Heart right ventricle (tissue), 16 donors: Measurements from ENCODE around the gene SSX2IP. TPM values are rescaled to one million over a fixed set of nuclear protein-coding genes. Genes with fewer than 3 reads are reported as not detected.

Experiments
- ATAC-seq, 8 donors: fragments of 200-7000 bp; cut with Tn5 transposase; one replicate each; pipeline ENCODE4 v1.9.1; 2020; ENCODE audit warnings: mild to moderate bottlenecking in 8 of 8, moderate library complexity in 8 of 8, moderate number of reproducible peaks in 1 of 8
- DNase-seq, 2 donors: peaks; one replicate each; pipeline ENCODE4 v3.0.0-alpha.2; 2020
- H3K27ac ChIP-seq, 10 donors: fragments of 200-600 bp; sonication (generic) in 2 of 10; one replicate each; pipeline versions ENCODE4 v1.5.0 to v1.8.0; 2020 to 2022; ENCODE audit warnings: mild to moderate bottlenecking in 3 of 10
- H3K27me3 ChIP-seq, 7 donors: fragments of 200-600 bp; one replicate each; pipeline ENCODE4 v1.8.0; 2021 to 2022; ENCODE audit warnings: mild to moderate bottlenecking in 2 of 7
- H3K36me3 ChIP-seq, 9 donors: fragments of 200-600 bp; sonication (generic) in 1 of 9; one replicate each; pipeline versions ENCODE4 v1.5.0 to v1.8.0; 2020 to 2022; ENCODE audit warnings: mild to moderate bottlenecking in 2 of 9
- H3K4me1 ChIP-seq, 9 donors: fragments of 200-600 bp; sonication (generic) in 1 of 9; one replicate each; pipeline versions ENCODE4 v1.5.0 to v1.8.0; 2020 to 2022; ENCODE audit warnings: mild to moderate bottlenecking in 4 of 9
- H3K4me3 ChIP-seq, 10 donors: fragments of 200-600 bp; sonication (generic) in 2 of 10; one replicate each; pipeline versions ENCODE4 v1.5.0 to v1.8.0; 2020 to 2022; ENCODE audit warnings: mild to moderate bottlenecking in 7 of 10, moderate library complexity in 2 of 10
- H3K9me3 ChIP-seq, 11 donors: fragments of 200-600 bp in 10 of 11; sonication (generic) in 2 of 11; one replicate each; pipeline versions ENCODE4 v1.5.0 to v1.8.0; 2013 to 2022; ENCODE audit warnings: mild to moderate bottlenecking in 2 of 11, control low read depth in 1 of 11, moderate library complexity in 1 of 11
- WGBS, 2 donors: extraction: QIAGEN DNeasy Blood & Tissue Kit; methylation state at CpG; one replicate each; pipeline ENCODE4 v1.1.7; 2013; ENCODE audit warnings: inconsistent platforms in 1 of 2; 5-methylcytosine and 5-hydroxymethylcytosine counted together
- intact Hi-C, 10 donors: fragments of 100-400 bp; cut with DNase I; formaldehyde crosslinking; loops; one replicate each; pipeline versions ENCODE4 v1.11.1 to v1.14.2; 2022
- polyA plus RNA-seq, 2 donors: library from polyadenylated mRNA; stranded (reverse); fragments of 200-250 nt; gene quantifications; one replicate each; pipeline ENCODE4 v1.2.3, GENCODE V29; 2013
- total RNA-seq, 10 donors: library from RNA; stranded (reverse); fragmentation: NEBNext Ultra II Directional in 3 of 10; extraction: Animal tissue kit (Norgen Biotek cat#: 25700) in 3 of 10; gene quantifications; one replicate each; pipeline versions ENCODE4 v1.2.1 to v1.2.4, GENCODE V29; 2021 to 2023
- TF ChIP-seq, protein P1 (sequence below), 9 donors: fragments of 200-600 bp; sonication (generic) in 2 of 9; IDR thresholded peaks; one replicate each; pipeline versions ENCODE4 v1.5.0 to v1.8.0; 2021 to 2022; ENCODE audit warnings: antibody characterized with exemption in 9 of 9, mild to moderate bottlenecking in 5 of 9, moderate library complexity in 1 of 9
- donor health status: Arrhythmogenic right ventricular cardiomyopathy.
- donor health status: ischemic (EF 13 %, LVEDD 7.1; RV severe dilation, severe dysfunction).
- donor health status: healthy with polysubstance abuse.
- donor health status: DM: no; HTN: yes; CAD: no.
- donor health status: DM: no; HTN: no; CAD: no.
- donor health status: ischemic (EF 25% LVEDD 6.9; RV normal size, moderate dysfunction).
- donor health status: ischemic (EF 25% LVEDD 5.7; RV mildly dilated, moderate dysfunction).
- donor health status: healthy.
- donor health status: DM: yes; HTN: yes; CAD: no.
- donor health status: Ischemic cardiomyopathy.
- donor health status: ischemic (EF 35%, LVEDD 5.7; RV mildly dilated, moderate dysfunction).
- donor health status: nonischemic (EF 11% LVEDD 7.7; RV severe dilation, severe dysfunction).
- donor health status: DM: yes; HTN: yes; CAD: no.
- donor health status: PGD.
- donor health status: ischemic (EF 29% LVEDD 5.4; RV normal size, mild dysfunction).
- donor health status: nonischemic (EF 23%, LVEDD 6.1; RV moderate dilation, normal function).

The SSX2IP gene
- total and polyA plus RNA-seq, 12 donors: 2.9 to 14.9 (median 11.0) TPM

DNA sequence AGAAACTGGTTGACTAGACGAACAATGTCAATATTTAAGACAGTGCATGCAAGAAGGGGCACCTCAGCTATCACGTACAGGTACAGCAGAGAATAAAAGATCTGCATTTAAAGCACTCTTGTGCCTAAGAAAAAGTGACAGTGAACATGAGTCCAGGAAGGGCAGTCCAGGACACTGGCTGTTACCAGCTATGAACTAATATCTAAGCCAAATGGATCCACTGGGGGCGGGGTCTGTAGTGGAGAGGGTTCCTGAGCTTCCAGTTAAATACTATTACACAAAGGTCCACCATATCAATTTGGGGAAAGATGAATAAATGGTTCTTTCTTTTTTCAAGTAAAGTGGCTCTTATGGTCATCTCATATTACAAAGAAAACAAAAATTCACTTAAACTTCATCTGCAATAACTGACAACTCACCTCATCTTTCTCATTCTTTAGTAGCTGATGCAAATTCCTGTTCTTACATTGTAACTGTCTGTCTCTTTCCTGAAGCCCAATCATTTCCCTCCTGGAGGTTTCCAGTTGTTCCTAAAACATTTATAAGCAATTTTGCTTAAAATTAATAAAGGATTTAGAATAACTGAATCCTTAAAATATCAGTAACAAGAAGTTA lies 24.5 kb downstream of the SSX2IP start:
- WGBS, 2 donors: 95 to 97% methylated on average over 3 of the region's 3 CpGs
- ATAC-seq: no peak
- no peak overlapping the region for H3K4me3 ChIP-seq
- no peak for DNase-seq
- H3K36me3 ChIP-seq: peaks cover 0 to 34% (median 0%) of the 10 kb centered on the region in 9 donors
- H3K9me3 ChIP-seq: no peaks in the 10 kb centered on the region
- H3K27ac ChIP-seq: no peak overlapping the region
- TF ChIP-seq, protein P1, sequence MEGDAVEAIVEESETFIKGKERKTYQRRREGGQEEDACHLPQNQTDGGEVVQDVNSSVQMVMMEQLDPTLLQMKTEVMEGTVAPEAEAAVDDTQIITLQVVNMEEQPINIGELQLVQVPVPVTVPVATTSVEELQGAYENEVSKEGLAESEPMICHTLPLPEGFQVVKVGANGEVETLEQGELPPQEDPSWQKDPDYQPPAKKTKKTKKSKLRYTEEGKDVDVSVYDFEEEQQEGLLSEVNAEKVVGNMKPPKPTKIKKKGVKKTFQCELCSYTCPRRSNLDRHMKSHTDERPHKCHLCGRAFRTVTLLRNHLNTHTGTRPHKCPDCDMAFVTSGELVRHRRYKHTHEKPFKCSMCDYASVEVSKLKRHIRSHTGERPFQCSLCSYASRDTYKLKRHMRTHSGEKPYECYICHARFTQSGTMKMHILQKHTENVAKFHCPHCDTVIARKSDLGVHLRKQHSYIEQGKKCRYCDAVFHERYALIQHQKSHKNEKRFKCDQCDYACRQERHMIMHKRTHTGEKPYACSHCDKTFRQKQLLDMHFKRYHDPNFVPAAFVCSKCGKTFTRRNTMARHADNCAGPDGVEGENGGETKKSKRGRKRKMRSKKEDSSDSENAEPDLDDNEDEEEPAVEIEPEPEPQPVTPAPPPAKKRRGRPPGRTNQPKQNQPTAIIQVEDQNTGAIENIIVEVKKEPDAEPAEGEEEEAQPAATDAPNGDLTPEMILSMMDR (IDR thresholded peaks at IDR 0.05): no peak
- intact Hi-C loops: loop anchor here in 1 of 10 donors (10.0 kb wide), 1 partner anchor 89 kb away; no protein-coding TSS in a partner anchor
- no peaks in the 10 kb centered on the region for H3K4me1 ChIP-seq
- H3K27me3 ChIP-seq: no peaks in the 10 kb centered on the region

DNA sequence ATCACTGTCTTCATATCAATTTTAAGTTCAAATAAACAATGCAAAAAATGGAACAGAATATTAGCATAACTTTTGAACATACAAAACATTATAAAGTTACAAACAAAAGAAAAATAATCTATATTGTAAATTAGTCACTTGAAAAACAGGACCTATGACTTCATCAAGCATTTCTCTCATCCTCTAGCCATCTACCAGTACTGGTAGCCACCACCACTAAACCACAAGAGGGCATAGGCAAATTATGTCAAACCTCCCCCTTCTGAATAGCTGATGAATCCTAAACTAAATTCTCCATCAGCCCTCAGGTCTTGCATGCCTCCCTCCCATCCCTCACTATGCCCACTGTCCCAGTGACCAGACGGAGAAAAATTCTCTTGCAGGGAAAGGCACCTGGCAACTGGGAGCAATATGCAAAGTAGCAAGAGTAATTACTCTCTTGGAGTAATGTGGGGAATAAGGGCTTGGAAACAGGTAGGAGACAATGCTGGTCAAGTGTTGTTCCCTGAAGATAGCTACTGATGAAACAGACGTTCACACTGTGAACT lies 37.1 kb downstream of the SSX2IP start:
- intact Hi-C loops: no loop called here
- no peak for DNase-seq
- Histone ChIP-seq H3K36me3 (peaks cover 0 to 62% (median 0%) of the 10 kb centered on the region in 9 donors), H3K4me3 (no peak overlapping the region), H3K4me1 (no peaks in the 10 kb centered on the region), H3K27ac (no peak overlapping the region), H3K27me3 (no peaks in the 10 kb centered on the region), H3K9me3 (no peaks in the 10 kb centered on the region)
- 89 to 91% methylated on average over 2 of the region's 2 CpGs for WGBS, 2 donors
- TF ChIP-seq, protein P1 (IDR thresholded peaks at IDR 0.05): no peak
- ATAC-seq: no peak

DNA sequence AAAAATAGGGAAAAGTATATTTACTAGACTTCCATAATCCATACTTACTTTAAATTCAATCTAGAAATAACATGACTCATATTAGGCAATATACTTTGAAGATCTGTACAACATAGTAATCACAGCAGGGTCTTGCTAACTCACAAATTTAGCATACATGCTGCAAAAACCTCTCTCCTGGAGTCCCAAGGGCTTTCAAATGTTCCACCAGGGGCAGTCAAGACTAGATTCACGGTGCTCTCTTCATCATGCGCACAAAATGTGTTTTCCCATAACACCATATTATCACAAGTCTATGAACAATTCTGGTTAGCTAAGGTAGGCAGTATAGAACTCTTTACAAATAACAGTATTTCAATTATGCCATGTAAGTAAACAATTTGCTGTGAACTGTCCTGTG lies 45.8 kb downstream of the SSX2IP start:
- Histone ChIP-seq H3K27me3 (no peaks in the 10 kb centered on the region), H3K36me3 (peaks cover 0 to 30% (median 0%) of the 10 kb centered on the region in 9 donors), H3K9me3 (no peaks in the 10 kb centered on the region), H3K4me1 (peaks cover 0 to 8% (median 0%) of the 10 kb centered on the region in 9 donors), H3K27ac (no peak overlapping the region), H3K4me3 (no peak overlapping the region)
- 92 to 93% methylated on average over 2 of the region's 2 CpGs for WGBS, 2 donors
- ATAC-seq (no peak), DNase-seq (no peak)
- intact Hi-C loops: loop anchor here in 1 of 10 donors (10.0 kb wide), 1 partner anchor 60 kb away; no protein-coding TSS in a partner anchor
- TF ChIP-seq, protein P1 (IDR thresholded peaks at IDR 0.05): no peak

DNA sequence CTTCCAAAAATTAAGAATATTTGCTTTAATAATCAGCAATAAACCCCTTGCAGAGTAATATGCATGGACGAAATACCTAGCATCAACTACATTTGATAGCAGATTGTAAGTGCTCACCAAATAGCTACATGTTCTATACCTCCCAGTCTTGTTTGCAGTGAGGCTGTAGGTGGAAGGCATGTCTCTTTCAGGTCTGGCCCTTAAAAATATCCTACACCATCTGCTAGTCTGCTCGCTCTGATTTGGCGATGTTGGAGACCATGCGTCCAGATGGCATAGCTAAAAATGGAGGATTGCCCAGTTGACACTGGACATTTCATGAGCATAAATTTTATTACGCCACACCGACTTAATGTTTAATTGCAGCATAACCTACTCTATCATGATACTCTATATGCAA lies 47.1 kb downstream of the SSX2IP start:
- no peak for ATAC-seq
- 74 to 77% methylated on average over 6 of the region's 6 CpGs for WGBS, 2 donors
- Histone ChIP-seq H3K9me3 (no peaks in the 10 kb centered on the region), H3K4me3 (no peak overlapping the region), H3K36me3 (peaks cover 0 to 22% (median 0%) of the 10 kb centered on the region in 9 donors), H3K4me1 (peaks cover 0 to 8% (median 0%) of the 10 kb centered on the region in 9 donors), H3K27ac (no peak overlapping the region), H3K27me3 (no peaks in the 10 kb centered on the region)
- TF ChIP-seq, protein P1 (IDR thresholded peaks at IDR 0.05): no peak
- DNase-seq: no peak
- intact Hi-C loops: loop anchor here in 1 of 10 donors (10.0 kb wide), 1 partner anchor 58 kb away; no protein-coding TSS in a partner anchor
